Measurements from ENCODE around the gene CFAP251. TPM values are rescaled to one million over a fixed set of nuclear protein-coding genes. Genes with fewer than 3 reads are reported as not detected.
"Not testable (repeated sequence)": the region's sequence is repeated elsewhere in the genome, so short reads cannot be mapped to it uniquely, and the experiment has no call there.

The CFAP251 gene
- total RNA-seq, 1 donor from 2014 or later: 2.0 TPM

GRCh38 chr12:121925358-121925695 is 6.9 kb downstream of the CFAP251 start:
- no peak for DNase-seq (ENCODE audit: low read depth, low spot score)

DNA sequence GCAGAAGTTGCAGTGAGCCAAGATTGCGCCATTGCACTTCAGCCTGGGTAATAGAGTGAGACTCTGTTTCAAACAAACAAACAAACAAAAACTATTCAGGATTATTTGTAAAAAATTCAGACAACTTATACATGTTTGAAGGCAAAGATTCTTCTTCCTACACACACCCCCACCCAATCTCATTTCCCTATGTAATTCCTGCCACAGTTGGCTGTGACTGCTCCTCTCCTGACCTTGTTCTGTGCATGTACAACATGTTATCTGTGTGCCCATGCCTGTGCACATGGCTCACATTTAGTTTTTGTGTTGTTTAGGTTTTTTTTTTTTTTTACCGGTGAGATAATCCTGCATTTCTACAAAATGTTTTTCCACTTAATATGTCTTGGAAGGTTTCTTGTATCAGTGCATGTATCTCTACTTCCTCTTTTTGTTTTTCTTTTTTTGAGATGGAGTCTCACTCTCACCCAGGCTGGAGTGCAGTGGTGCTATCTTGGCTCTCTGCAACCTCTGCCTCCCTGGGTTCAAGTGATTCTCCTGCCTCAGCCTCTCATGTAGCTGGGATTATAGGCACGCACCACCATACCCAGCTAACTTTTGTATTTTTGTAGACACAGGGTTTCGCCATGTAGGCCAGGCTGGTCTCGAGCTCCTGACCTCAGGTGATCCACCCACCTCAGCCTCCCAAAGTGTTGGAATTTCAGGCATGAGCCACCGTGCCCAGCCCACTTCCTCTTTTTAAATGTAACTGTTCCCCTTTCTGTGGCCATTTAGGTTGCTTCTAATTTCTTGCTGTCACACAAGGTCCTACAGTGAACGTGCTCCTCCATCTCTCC is 8.7 kb downstream of the CFAP251 start:
- peak overlapping the region; percentile 36 for H3K27ac Mint-ChIP-seq (ENCODE audit: unreplicated experiment)
- no peak for DNase-seq (ENCODE audit: low read depth, low spot score)
- no peak overlapping the region for H3K4me3 Mint-ChIP-seq
- peaks cover 5% of the 10 kb centered on the region for H3K27me3 Mint-ChIP-seq (ENCODE audit: low read depth)
- H3K4me1 Mint-ChIP-seq: peaks cover 18% of the 10 kb centered on the region
- no peaks in the 10 kb centered on the region for H3K9me3 Mint-ChIP-seq
- H3K36me3 Mint-ChIP-seq (ENCODE audit: low read depth): peaks cover 3% of the 10 kb centered on the region
- TF ChIP-seq, protein P1, sequence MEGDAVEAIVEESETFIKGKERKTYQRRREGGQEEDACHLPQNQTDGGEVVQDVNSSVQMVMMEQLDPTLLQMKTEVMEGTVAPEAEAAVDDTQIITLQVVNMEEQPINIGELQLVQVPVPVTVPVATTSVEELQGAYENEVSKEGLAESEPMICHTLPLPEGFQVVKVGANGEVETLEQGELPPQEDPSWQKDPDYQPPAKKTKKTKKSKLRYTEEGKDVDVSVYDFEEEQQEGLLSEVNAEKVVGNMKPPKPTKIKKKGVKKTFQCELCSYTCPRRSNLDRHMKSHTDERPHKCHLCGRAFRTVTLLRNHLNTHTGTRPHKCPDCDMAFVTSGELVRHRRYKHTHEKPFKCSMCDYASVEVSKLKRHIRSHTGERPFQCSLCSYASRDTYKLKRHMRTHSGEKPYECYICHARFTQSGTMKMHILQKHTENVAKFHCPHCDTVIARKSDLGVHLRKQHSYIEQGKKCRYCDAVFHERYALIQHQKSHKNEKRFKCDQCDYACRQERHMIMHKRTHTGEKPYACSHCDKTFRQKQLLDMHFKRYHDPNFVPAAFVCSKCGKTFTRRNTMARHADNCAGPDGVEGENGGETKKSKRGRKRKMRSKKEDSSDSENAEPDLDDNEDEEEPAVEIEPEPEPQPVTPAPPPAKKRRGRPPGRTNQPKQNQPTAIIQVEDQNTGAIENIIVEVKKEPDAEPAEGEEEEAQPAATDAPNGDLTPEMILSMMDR (conservative IDR thresholded peaks at IDR 0.05): no peak

More at GRCh38 chr12:121925358-121925695, 6.9 kb downstream of the CFAP251 start:
- H3K9me3 Mint-ChIP-seq: no peaks in the 10 kb centered on the region
- H3K27ac Mint-ChIP-seq (ENCODE audit: unreplicated experiment): peak overlapping the region; percentile 20
- H3K4me1 Mint-ChIP-seq: peaks cover 18% of the 10 kb centered on the region
- H3K27me3 Mint-ChIP-seq (ENCODE audit: low read depth): peaks cover 5% of the 10 kb centered on the region
- H3K36me3 Mint-ChIP-seq (ENCODE audit: low read depth): no peaks in the 10 kb centered on the region
- TF ChIP-seq, protein P1 (conservative IDR thresholded peaks at IDR 0.05): no peak
- H3K4me3 Mint-ChIP-seq: no peak overlapping the region

DNA sequence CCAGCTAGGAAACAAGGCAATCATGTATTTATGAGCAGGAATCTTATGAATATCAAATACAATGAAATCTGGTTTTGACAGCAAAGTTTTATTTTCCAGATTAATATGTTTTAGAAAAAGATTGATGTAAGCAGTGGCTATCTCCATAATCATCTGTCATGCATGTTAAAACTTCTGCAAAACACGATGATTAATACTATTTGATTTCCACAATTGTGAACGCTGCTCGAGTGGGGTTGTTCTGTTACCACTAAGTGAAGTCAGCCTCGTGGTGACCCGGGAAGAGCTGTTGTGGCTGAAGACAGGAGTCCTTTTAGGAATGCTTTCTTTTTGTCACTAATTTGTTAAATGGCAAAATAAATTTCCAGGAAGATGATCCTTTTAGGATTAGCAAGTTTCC is 9.4 kb downstream of the CFAP251 start:
- peaks cover 5% of the 10 kb centered on the region for H3K27me3 Mint-ChIP-seq (ENCODE audit: low read depth)
- TF ChIP-seq, protein P1 (conservative IDR thresholded peaks at IDR 0.05): no peak
- H3K4me1 Mint-ChIP-seq: peaks cover 18% of the 10 kb centered on the region
- no peaks in the 10 kb centered on the region for H3K9me3 Mint-ChIP-seq
- no peak for DNase-seq (ENCODE audit: low read depth, low spot score)
- H3K27ac Mint-ChIP-seq (ENCODE audit: unreplicated experiment): no peak overlapping the region
- no peak overlapping the region for H3K4me3 Mint-ChIP-seq
- H3K36me3 Mint-ChIP-seq (ENCODE audit: low read depth): peaks cover 6% of the 10 kb centered on the region

DNA sequence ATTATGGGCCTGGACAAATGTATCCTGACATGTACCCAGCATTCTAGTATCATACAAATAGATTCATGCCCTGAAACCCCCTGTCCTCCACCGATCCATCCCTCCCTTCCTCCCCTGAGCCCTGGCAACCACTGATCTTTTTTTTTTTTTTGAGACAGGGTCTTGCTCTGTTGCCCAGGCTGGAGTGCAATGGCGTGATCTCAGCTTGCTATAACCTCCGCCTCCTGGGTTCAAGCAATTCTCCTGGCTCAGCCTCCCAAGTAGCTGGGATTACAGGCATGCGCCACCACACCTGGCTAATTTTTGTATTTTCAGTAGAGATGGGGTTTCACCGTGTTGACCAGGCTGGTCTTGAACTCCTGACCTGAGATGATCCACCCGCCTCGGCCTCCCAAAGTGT is 11.2 kb downstream of the CFAP251 start:
- not testable (repeated sequence) for H3K9me3 Mint-ChIP-seq; H3K27ac Mint-ChIP-seq (ENCODE audit: unreplicated experiment); H3K27me3 Mint-ChIP-seq (ENCODE audit: low read depth); H3K4me3 Mint-ChIP-seq; DNase-seq (ENCODE audit: low read depth, low spot score); H3K36me3 Mint-ChIP-seq (ENCODE audit: low read depth)
- peaks cover 22% of the 10 kb centered on the region for H3K4me1 Mint-ChIP-seq

DNA sequence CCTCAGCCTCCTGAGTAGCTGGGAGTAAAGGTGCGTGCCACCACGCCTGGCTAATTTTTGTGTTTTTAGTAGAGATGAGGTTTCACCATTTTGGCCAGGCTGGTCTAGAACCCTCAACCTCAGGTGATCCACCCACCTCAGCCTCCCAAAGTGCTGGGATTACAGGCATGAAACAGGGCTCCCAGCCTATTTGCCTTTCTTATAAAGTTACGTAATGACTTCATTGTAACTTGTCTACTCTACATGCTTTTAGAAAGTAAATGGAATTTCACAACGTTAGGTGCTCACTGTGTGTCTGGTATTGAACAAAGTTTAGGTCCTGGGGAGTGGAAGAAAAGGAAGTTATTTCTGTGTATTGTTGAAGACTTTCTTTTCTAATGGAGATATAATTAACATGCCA is 12.5 kb downstream of the CFAP251 start:
- Mint-ChIP-seq H3K36me3 (ENCODE audit: low read depth) (peaks cover 12% of the 10 kb centered on the region), H3K27me3 (ENCODE audit: low read depth) (no peaks in the 10 kb centered on the region), H3K4me3 (no peak overlapping the region), H3K27ac (ENCODE audit: unreplicated experiment) (no peak overlapping the region), H3K4me1 (peaks cover 11% of the 10 kb centered on the region), H3K9me3 (no peaks in the 10 kb centered on the region)
- TF ChIP-seq, protein P1 (conservative IDR thresholded peaks at IDR 0.05): no peak
- DNase-seq (ENCODE audit: low read depth, low spot score): no peak

DNA sequence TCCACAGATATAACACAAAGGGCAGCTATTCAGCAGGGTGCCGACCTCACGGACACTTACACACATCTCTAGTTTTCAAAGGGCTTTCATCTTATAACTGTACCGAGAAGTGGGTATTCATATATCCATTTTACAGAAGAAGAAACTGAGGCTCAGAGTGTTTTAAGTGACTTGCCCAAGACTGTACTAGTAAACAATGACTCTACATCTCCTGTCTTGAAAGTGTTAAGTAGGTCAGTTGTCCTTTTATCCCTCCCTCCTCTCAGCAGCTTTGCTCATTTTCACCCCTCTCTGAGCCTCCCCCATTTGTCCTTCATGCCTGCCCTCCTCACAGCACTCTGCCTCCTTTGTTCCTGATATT is 13.8 kb downstream of the CFAP251 start:
- H3K4me3 Mint-ChIP-seq: no peak overlapping the region
- H3K27ac Mint-ChIP-seq (ENCODE audit: unreplicated experiment): no peak overlapping the region
- H3K36me3 Mint-ChIP-seq (ENCODE audit: low read depth): peaks cover 15% of the 10 kb centered on the region
- H3K4me1 Mint-ChIP-seq: peaks cover 11% of the 10 kb centered on the region
- H3K27me3 Mint-ChIP-seq (ENCODE audit: low read depth): no peaks in the 10 kb centered on the region
- DNase-seq (ENCODE audit: low read depth, low spot score): no peak
- TF ChIP-seq, protein P1 (conservative IDR thresholded peaks at IDR 0.05): no peak
- H3K9me3 Mint-ChIP-seq: no peaks in the 10 kb centered on the region

Measured in neural crest cell (in vitro differentiated cells).